ENCODE results near the gene SLC8B1. TPM values are rescaled to one million over a fixed set of nuclear protein-coding genes. Genes with fewer than 3 reads are reported as not detected.

The SLC8B1 gene
- total and polyA plus RNA-seq, 2 donors (not counting 3 experiments of a cell fraction or from before 2014, with no cell fraction given): 29.9 to 45.4 TPM

GRCh38 chr12:113297214-113297587 lies 37.7 kb downstream of the SLC8B1 start:
- no peak overlapping the region for H3K9ac ChIP-seq (replicated peaks; ENCODE audit: extremely low read depth, insufficient read depth, low read length)
- dilution Hi-C loops (cut with MboI; ENCODE audit: extremely low pct_ligation_motif_present, low sequenced_read_pairs) (no loop called here), intact Hi-C loops (cut with micrococcal nuclease) (no loop called here)
- H3K4me2 ChIP-seq (ENCODE audit: insufficient read depth, low read length): no peak overlapping the region
- ChIA-PET CTCF (no interaction called here), POLR2A (no interaction called here)
- DNase-seq (ENCODE audit: low read depth, low spot score) (no peak), FAIRE-seq (no peak)
- peaks cover 0 to 2% of the 10 kb centered on the region in 2 experiments for H3K36me3 ChIP-seq (ENCODE audit: control insufficient read depth in 2 of 2, extremely low read depth in 1 of 2, insufficient read depth in 2 of 2, low read length in 2 of 2)
- no peaks in the 10 kb centered on the region for H3K9me3 ChIP-seq (replicated peaks; ENCODE audit: control insufficient read depth, insufficient read depth, low read length)
- BruUV-seq (replicated peaks): no TSS peak
- no peaks in the 10 kb centered on the region for H3K9me1 ChIP-seq (replicated peaks; ENCODE audit: control insufficient read depth, extremely low read depth, insufficient read depth, low read length)
- no peak overlapping the region for H2AFZ ChIP-seq (ENCODE audit: low read depth, low read length)
- no peaks in the 10 kb centered on the region for H3K27me3 ChIP-seq (ENCODE audit: control insufficient read depth in 2 of 2, insufficient read depth in 2 of 2, low read length in 2 of 2)
- no peaks in the 10 kb centered on the region for H3K79me2 ChIP-seq (ENCODE audit: control insufficient read depth, insufficient read depth, low read length)
- H3K27ac ChIP-seq (ENCODE audit: insufficient read depth, low read depth, low read length): no peak overlapping the region
- TF ChIP-seq JUN (IDR thresholded peaks at IDR 0.05; ENCODE audit: borderline replicate concordance, insufficient read depth, insufficient read length, low read depth): no peak
- no peak for TF ChIP-seq FOS (IDR thresholded peaks at IDR 0.05; ENCODE audit: borderline replicate concordance, insufficient read depth, low read length)
- TF ChIP-seq MYC (IDR thresholded peaks at IDR 0.05; ENCODE audit: low read depth, low read length): no peak
- TF ChIP-seq MAX (IDR thresholded peaks at IDR 0.05; ENCODE audit: insufficient read depth, insufficient read length): no peak
- TF ChIP-seq POLR2A (IDR thresholded peaks at IDR 0.05; ENCODE audit: low read depth, low read length): no peak
- TF ChIP-seq POLR2AphosphoS5 (IDR thresholded peaks at IDR 0.05; ENCODE audit: insufficient read depth, low read depth, low read length): no peak
- no peak for TF ChIP-seq CTCF (IDR thresholded peaks at IDR 0.05; ENCODE audit: extremely low read depth in 1 of 2, insufficient read depth in 1 of 2, low read depth in 1 of 2, low read length in 2 of 2)
- TF ChIP-seq GATA2 (IDR thresholded peaks at IDR 0.05; ENCODE audit: insufficient read depth, insufficient read length, low read depth, low read length): no peak
- TF ChIP-seq EZH2 (IDR thresholded peaks at IDR 0.05; ENCODE audit: borderline replicate concordance, low read depth, low read length, severe bottlenecking): no peak
- no peak overlapping the region for H3K4me3 ChIP-seq (replicated peaks in 1 of 3; ENCODE audit: insufficient read depth in 1 of 3, low read depth in 1 of 3, low read length in 3 of 3)
- no peaks in the 10 kb centered on the region for H4K20me1 ChIP-seq (replicated peaks; ENCODE audit: control insufficient read depth, extremely low read depth, insufficient read depth, low read length)
- H3K4me1 ChIP-seq (ENCODE audit: control insufficient read depth, extremely low read depth, insufficient read depth, low read length): peaks cover 6% of the 10 kb centered on the region
